Measurements from ENCODE around the gene TUT4.

Gene TUT4, protein sequence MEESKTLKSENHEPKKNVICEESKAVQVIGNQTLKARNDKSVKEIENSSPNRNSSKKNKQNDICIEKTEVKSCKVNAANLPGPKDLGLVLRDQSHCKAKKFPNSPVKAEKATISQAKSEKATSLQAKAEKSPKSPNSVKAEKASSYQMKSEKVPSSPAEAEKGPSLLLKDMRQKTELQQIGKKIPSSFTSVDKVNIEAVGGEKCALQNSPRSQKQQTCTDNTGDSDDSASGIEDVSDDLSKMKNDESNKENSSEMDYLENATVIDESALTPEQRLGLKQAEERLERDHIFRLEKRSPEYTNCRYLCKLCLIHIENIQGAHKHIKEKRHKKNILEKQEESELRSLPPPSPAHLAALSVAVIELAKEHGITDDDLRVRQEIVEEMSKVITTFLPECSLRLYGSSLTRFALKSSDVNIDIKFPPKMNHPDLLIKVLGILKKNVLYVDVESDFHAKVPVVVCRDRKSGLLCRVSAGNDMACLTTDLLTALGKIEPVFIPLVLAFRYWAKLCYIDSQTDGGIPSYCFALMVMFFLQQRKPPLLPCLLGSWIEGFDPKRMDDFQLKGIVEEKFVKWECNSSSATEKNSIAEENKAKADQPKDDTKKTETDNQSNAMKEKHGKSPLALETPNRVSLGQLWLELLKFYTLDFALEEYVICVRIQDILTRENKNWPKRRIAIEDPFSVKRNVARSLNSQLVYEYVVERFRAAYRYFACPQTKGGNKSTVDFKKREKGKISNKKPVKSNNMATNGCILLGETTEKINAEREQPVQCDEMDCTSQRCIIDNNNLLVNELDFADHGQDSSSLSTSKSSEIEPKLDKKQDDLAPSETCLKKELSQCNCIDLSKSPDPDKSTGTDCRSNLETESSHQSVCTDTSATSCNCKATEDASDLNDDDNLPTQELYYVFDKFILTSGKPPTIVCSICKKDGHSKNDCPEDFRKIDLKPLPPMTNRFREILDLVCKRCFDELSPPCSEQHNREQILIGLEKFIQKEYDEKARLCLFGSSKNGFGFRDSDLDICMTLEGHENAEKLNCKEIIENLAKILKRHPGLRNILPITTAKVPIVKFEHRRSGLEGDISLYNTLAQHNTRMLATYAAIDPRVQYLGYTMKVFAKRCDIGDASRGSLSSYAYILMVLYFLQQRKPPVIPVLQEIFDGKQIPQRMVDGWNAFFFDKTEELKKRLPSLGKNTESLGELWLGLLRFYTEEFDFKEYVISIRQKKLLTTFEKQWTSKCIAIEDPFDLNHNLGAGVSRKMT (N-terminal part only)

DNA sequence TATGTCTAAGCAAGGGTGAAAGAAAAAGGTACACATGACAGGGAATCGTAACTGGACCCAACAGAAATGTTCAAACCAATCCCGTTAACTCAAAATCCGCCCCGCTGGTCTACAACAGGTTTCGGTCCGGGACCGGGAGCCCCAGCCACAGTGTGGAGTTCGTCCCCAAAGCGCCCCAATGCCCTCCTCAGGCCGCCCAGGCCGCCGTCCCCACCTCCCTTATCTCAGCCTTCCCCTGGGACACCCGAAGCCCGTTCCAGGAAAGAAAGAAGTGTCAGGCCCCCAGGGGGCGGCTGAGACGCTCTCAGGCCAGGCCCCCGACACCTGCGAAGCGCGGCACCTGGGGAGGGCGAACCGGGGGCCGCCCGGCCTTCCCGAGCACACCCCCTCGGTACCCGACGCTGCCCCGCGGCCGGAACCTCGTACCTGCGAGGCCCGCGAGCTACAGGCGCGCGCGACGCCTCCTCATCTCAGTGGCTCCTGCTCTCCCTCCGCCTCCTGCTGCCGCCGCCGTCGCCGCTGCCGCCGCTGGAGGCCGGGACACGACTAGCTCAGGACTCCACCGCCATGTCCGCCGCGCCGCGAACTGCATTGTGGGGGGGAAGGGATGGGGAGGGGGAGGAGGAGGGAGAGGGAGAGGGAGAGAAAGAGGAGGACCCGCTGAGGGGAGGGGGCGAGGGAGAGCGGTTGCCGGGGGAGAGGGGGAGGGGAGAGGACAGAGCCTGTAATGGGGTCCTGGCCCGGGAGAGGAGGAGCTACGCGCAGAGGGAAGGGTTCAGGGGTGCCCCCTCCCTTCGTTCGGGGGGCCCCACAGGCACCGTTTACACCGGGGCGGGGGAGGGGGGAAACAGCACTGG is at the start of gene TUT4:
TSS of gene TUT4 (minus strand) at position 588 of the 857 bp plus-strand sequence. CDS start 26,812 bp downstream, outside the sequence.
- peak; percentile 75 for DNase-seq (ENCODE audit: low read depth)

DNA sequence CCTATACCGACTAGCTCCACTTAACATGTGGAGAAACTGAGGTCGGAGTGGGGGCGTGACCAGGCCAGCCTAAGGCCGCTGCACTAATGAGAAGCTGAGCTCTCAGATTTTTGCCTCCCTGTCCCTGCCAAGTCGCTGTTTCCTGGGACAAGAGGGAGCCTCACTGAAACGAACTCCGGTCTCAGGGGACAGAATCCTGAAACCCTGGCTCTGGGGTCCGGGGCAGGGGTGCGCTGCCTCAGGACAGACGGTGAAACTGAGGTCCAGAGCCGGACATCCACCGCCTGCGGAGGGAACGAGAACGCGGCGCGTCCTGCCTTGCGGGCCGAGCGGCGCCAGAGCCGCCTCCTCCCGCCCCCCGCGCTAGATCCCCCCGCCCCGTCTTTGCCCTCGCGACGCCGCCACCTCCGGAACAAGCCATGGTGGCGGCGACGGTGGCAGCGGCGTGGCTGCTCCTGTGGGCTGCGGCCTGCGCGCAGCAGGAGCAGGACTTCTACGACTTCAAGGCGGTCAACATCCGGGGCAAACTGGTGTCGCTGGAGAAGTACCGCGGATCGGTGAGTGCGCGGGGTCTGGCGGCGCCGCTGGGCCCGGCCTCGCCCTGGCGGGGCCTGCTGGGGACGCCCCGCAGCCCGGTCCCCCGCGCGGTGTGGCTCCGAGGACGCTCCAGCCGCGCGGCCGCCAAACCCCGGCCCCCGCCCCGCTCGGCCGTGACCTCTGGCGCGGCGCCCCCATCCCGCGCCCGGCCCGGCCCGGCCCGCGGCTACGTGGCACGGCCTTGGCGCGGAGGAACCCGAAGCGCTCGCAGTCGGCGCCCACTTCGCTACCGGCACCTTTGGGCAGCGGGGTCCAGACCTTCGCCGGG is 49.3 kb upstream of the TUT4 start, which contains the start of gene GPX7:
TSS of gene GPX7 (plus strand) at position 381 of the 865 bp plus-strand sequence. CDS start at position 420, 39 bp downstream.
- DNase-seq (ENCODE audit: low read depth): peak; percentile 51

DNA sequence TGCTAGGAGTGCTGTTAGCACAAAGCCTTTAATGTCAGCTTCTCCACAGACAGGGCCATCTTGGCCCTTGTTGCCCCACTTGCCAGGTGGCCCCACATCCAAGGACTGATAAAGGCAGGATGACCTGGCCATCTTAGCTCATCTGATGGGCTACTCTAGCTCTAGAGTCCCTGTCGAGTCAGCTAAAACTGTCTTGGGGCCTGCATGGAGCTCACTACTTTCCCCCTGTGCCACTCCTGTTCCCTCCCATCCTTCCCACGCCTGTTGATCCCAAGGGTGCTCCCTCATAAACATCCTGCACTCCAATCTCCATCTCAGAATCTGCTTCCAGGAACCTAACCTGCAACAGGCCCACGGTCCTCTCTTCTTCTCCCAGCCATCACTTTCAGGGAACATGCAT is 48.6 kb upstream of the TUT4 start:
- DNase-seq (ENCODE audit: low read depth): no peak

DNA sequence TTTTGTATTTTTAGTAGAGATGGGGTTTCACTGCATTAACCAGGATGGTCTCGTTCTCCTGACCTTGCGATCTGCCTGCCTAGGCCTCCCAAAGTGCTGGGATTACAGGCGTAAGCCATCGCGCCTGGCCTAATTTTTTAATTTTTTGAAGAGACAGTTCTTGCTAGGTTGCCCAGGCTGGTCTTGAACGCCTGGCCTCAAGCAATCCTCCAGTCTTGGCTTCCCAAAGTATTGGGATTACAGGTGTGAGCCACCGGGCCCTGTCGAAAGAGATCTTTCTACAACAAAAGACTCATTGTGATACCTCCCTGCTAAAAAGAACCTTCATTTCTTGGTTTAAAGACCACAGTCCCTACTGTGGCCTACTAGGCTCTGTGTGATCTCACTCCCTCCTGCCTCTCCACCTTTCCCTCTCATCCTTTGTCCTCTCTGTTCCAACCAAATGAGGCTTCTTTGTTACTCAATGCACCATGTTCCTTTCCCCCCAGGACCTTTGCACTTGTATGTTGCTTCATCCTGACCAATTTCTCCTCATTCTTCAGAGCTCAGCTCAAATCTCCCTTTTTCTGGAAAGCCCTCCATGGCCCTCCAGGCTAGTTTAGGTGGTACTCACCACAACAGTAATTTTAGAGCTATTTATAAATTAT is 47.8 kb upstream of the TUT4 start:
- no peak for DNase-seq (ENCODE audit: low read depth)

DNA sequence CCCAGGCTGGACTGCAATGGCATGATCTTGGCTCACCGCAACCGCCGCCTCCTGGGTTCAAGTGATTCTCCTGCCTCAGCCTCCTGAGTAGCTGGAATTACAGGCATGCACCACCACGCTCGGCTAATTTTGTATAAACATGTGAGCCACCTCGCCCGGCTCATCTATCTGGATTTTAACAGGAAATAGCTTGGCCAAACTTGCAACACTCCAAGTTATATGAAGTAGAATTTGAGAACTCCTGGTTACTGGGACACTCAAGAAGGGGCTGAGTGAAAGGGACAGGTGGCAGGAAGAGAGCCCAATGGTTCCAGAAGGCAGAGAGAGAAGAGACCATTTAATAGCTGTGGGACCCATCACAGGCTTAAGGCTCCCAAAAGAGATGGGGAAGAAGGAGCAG is 46.3 kb upstream of the TUT4 start:
- no peak for DNase-seq (ENCODE audit: low read depth)

DNA sequence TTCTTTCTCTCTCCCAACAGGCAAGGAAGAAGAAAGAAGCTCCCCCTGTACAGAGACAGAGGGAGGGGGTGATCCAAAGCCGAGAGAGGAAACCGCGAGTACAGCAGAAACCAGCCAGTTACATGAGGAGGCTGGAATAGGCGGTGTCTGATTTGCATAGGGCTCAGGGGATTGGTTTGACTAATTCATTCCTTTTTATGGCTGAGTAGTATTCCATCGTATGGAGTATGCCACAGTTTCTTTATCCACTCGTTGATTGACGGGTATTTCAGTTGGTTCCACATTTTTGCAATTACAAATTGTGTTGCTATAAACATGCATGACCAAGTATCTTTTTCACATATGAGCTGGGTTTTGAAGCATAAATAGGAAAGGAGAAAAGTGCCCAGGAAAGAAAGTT is 45.8 kb upstream of the TUT4 start:
- no peak for DNase-seq (ENCODE audit: low read depth)

DNA sequence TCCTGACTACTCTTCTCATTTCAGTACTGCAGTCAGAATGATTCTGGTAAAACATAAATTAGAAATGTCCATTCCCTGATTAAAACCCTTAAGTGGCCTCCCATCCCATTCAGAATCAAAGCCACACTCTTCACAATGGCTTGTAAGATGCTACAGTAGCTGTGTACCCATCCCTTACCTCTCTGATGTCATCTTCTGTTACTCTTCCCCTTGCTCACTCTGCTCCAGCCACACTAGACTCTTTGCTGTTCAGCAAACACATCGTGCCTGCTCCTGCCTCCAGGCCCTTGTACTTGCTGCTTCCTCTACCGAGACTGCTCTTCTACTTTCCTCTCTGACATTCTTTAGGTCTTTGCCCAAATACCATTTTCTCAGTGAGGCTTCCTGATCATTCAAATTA is 45.0 kb upstream of the TUT4 start:
- DNase-seq (ENCODE audit: low read depth): no peak

DNA sequence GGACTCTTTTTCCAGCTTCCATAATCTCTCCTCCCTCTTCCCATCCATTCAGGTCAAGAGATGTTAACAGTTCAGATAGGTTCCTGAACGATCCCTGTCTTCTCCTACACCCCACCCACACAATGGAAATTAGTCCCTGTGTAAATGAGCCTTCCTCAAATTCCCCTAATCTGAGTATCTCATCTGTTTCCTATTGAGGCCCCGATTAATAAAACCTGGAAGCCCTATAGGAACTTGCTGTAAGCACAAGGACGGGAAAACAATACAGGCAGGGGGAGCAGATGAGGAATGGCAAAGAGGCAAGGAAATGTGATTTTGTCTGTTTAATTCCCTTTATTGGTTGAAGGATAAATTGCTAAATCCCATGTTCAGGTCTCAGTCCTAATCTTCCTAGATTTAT is 42.2 kb upstream of the TUT4 start:
- no peak for DNase-seq (ENCODE audit: low read depth)

DNA sequence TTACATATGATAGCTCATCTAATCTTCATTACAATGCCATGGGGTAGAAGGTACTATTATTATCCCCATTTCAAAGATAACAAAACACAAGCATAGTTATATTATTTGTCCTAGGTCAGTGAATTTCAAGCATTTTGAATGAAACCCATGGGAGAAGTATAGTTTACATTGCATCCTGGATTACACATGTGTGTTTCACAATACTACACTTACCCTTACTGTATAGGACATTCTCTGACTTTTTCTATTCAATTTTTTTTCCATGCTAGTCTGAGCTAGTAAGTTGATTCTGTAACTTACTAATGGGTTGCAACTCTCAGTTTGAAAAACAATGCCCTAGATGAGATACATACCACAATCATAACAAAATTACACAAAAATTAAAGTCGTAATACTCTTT is 40.6 kb upstream of the TUT4 start:
- no peak for DNase-seq (ENCODE audit: low read depth)

DNA sequence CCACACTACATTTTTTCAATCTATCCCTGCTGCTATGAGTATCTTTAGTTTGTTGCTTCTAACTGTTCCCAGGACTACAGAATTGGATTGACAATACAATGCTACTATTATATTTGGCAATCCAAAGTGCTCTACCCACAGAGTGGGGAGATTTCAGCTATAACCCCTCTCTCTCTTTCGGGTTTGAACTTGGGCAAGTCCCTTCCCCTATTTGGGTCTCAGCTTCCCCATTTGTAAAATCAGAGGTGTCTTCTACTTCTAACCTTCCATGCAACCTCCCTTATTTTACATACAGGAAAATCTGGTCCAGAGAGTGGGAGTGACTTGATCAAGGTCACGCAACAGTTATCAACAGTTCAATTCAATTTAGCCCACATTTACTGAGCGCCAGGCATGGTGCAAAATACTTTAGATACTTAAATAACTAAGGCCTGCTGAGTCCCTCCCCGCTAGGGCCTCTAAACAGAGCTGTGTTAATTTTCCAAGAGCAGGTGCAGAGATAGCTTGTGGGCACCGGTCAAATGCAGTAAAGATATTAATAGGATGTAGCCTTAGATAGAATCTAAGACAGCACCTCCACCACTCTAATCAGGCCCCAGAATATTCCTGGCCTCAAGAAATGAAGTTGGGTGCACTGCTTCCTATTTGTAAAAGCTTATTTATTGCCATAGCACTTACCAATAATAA is 39.9 kb upstream of the TUT4 start:
- no peak for DNase-seq (ENCODE audit: low read depth)

DNA sequence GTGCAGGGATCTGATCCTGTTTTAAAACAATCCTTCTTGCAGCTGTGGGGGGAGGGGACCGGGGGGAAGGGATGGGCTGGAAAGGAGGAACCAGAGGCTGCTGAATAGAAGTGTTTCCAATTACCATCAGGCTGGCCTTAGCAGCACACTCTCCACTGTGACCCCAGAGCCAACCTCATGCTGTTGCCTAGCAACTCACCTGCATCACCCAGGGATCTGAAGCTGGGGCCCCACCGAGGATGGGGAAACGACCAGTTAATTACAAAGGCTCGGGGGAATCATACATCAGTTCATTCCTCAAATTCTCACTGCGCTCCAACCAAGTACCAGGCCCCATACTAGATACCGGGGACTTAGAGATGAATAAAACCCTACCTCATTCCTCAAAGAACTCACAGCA is 37.4 kb upstream of the TUT4 start:
- no peak for DNase-seq (ENCODE audit: low read depth)

DNA sequence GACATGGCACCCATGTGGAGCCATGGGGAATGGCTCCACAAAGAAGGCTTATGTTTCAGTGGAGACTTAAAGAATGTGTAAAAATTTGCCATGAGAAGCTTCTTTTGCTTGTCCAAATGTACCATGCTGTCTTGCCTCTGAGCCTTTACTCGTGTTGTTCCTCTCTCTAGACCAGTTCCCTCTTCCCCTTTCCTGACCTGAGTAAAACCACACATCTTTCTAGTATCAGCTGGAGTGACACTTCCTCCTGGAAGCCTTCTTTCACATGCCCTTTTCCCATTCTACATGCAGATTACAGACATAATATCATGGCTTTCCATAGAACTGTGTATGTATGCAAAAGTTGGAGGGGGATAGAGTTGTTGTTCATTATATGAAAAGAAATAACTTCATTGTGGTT is 35.6 kb upstream of the TUT4 start:
- DNase-seq (ENCODE audit: low read depth): no peak

DNA sequence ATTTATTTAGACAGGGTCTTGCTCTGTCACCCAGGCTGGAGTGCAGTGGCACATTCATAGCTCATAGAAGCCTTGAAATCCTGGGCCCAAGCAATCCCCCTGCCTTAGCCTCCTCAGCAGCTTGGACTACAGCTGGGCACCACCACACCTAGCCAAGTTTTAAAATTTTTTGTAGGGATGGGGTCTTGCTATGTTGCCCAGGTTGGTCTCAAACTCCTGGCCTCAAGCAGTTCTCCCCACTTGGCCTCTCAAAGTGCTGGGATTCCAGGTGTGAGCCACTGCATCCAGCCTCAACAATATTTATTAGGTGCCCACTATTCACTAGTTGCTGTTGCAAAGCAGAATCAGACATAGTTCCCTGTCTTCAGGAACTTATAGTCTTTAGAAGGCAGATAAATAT is 35.1 kb upstream of the TUT4 start:
- DNase-seq (ENCODE audit: low read depth): no peak

DNA sequence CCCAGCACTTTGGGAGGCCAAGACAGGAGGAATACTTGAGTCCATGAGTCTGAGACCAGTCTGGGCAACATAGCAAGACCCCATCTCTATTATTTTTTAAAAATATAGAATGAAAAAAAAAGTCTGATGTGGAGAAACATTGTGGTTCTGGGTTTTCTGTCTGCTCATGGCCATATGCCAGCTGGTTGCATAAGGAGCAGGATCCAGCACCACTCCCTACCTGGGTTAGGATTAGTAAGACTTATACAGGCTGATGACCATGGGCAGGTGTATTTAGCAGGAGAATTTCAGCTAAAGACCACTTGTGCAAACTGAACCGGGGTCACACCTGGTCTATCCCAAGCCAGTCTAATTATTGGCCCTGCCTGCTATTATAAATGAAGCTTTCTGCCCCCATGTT is 32.6 kb upstream of the TUT4 start:
- DNase-seq (ENCODE audit: low read depth): peak; percentile 25

DNA sequence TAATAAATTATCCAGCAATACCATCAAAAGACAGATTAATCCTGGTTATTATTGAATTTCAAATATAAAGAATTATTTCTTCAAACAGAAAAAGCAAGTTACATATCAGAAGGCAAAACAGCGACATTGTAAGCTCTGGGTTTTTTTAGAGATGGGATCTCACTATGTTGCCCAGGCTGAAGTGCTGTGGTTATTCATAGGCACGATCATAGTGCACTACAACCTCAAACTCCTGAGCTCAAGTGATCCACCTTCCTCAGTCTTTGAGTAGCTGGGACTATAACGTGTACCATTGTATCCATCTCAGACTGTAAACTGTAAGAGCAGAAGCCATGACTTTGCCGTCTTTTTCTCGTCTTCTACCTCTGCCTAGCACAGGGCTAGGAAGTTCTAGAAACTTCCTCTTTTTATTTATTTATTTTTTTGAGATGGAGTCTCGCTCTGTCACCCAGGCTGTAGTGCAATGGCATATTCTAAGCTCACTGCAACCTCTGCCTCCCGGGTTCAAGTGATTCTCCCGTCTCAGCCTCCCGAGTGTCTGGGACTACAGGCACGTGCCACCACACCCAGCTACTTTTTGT is 29.3 kb upstream of the TUT4 start:
- no peak for DNase-seq (ENCODE audit: low read depth)

DNA sequence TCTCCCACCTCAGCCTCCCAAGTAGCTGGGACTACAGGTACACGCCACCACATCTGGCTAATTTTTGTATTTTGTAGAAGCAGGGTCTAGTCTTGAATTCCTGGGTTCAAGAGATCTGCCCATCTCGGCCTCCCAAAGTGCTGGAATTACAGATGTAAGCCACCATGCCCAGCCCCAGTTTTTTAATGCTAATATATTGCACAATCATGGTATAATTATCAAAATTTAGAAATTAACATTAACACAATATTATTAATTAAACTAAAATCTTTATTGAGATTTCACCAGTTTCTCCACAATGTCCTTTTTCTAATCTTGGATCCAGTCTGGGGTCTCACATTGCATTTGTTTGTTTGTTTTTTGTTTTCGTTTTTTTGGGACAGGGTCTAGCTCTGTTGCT is 27.4 kb upstream of the TUT4 start:
- DNase-seq (ENCODE audit: low read depth): no peak

DNA sequence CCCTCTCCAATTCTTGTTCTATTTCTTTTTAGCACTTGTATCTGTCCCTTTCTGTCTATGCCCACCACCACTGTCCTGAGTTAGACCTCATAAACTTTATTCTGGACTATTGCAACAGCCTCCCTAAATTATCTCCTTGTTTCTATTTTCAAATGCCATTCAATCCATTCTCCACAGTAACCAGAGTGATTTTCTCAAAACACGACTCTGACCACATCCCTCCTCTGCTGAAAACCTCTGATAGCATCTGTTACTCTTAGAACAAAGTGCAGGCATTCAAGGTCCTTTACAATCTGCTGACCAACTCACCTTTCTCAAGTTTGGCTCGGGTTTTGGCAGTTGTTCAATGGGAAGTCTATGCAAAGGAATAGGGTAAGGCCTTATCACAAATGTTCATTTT is 26.5 kb upstream of the TUT4 start:
- peak; percentile 70 for DNase-seq (ENCODE audit: low read depth)

DNA sequence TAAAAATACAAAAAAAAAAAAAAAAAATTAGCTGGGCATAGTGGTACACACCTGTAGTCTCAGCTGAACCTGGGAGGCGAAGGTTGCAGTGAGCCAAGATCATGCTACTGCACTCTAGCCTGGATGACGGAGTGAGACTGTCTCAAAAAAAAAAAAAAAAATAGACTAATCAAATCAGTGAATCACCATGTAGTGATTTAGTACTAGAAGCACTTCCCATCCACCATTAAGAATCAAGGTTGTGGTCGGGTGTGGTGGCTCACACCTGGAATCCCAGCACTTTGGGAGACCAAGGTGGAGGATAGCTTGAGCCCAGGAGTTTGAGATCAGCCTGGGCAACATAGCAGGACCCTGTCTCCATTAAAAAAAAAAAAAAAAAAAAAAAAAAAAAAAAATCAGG is 25.2 kb upstream of the TUT4 start:
- DNase-seq (ENCODE audit: low read depth): peak; percentile 35

DNA sequence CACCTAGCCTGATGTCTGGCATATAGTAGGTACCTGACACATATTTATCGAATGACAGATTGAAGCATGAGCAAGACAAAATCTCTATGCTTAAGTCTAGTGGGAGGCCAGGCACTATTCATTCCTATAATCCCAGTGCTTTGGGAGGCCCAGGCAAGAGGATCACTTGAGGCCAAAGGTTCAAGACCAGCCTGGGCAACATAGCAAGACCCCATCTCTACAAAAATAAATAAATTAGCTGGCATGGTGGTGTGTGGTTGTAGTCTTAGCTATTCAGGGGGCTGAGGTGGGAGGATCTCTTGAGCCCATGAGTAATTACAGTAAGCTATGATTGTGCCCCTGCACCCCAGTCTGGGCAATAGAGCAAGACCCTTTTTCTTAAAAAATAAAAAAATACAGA is 23.2 kb upstream of the TUT4 start:
- no peak for DNase-seq (ENCODE audit: low read depth)
